Neural progenitor cell (in vitro differentiated cells): ENCODE data around the gene PRSS3. TPM values are rescaled to one million over a fixed set of nuclear protein-coding genes. Genes with fewer than 3 reads are reported as not detected.
"Not testable (repeated sequence)": the region's sequence is repeated elsewhere in the genome, so short reads cannot be mapped to it uniquely, and the experiment has no call there.

Experiments
- DNase-seq: peaks from one replicate; pipeline ENCODE4 v3.0.0-alpha.2; 2016; ENCODE audit warnings: low spot score
- H2AFZ ChIP-seq: fragments of 200-600 bp; sonication (generic); replicated peaks from 2 replicates; pipeline ENCODE4 v1.6.1; 2016; ENCODE audit warnings: antibody characterized with exemption
- H3F3A ChIP-seq: fragments of 200-600 bp; sonication (generic); 2 replicates; pipeline ENCODE4 v1.6.1; 2016; ENCODE audit warnings: antibody characterized with exemption, low read depth
- H3K27ac ChIP-seq: fragments of 200-600 bp; sonication (generic); 2 replicates; pipeline ENCODE4 v1.5.1; 2016; ENCODE audit warnings: mild to moderate bottlenecking
- H3K27me3 ChIP-seq: fragments of 200-600 bp; sonication (generic); 2 replicates; pipeline ENCODE4 v1.6.1; 2016; ENCODE audit warnings: mild to moderate bottlenecking, moderate library complexity
- H3K36me3 ChIP-seq: fragments of 200-600 bp; sonication (generic); 2 replicates; pipeline ENCODE4 v1.5.1; 2016
- H3K4me1 ChIP-seq: fragments of 200-600 bp; sonication (generic); 2 replicates; pipeline ENCODE4 v1.6.1; 2016; ENCODE audit warnings: mixed run types
- H3K4me2 ChIP-seq: fragments of 200-600 bp; sonication (generic); 2 replicates; pipeline ENCODE4 v1.6.1; 2016
- H3K4me3 ChIP-seq: fragments of 200-600 bp; sonication (generic); 2 replicates; pipeline ENCODE4 v1.5.1; 2016
- H3K79me2 ChIP-seq: fragments of 200-600 bp; sonication (generic); 2 replicates; pipeline ENCODE4 v1.6.1; 2016; ENCODE audit warnings: low read depth
- H3K9ac ChIP-seq: fragments of 200-600 bp; sonication (generic); 2 replicates; pipeline ENCODE4 v1.6.1; 2016
- H3K9me3 ChIP-seq: fragments of 200-600 bp; sonication (generic); 2 replicates; pipeline ENCODE4 v1.5.1; 2016; ENCODE audit warnings: low read depth
- H4K20me1 ChIP-seq: fragments of 200-600 bp; sonication (generic); 2 replicates; pipeline ENCODE4 v1.6.1; 2016; ENCODE audit warnings: low read depth
- H3K27ac Mint-ChIP-seq: 3 replicates; pipeline ENCODE4 v1.8.0; 2021; ENCODE audit warnings: mixed read lengths
- H3K27me3 Mint-ChIP-seq: 2 replicates; pipeline ENCODE4 v1.8.0; 2022; ENCODE audit warnings: low read depth, mild to moderate bottlenecking, inconsistent platforms, moderate library complexity, mixed read lengths; ENCODE audit not compliant: insufficient read depth
- H3K36me3 Mint-ChIP-seq: 3 replicates; pipeline ENCODE4 v1.8.0; 2021; ENCODE audit warnings: mixed read lengths
- H3K4me1 Mint-ChIP-seq: 3 replicates; pipeline ENCODE4 v1.8.0; 2021; ENCODE audit warnings: mixed read lengths
- H3K4me3 Mint-ChIP-seq: 3 replicates; pipeline ENCODE4 v1.8.0; 2021; ENCODE audit warnings: mild to moderate bottlenecking, moderate library complexity, mixed read lengths
- H3K9me3 Mint-ChIP-seq: 3 replicates; pipeline ENCODE4 v1.8.0; 2020; ENCODE audit warnings: mixed read lengths
- EZH2 ChIP-seq: fragments of 200-600 bp; sonication (generic); IDR thresholded peaks from 2 replicates; pipeline ENCODE4 v1.6.1; 2017; ENCODE audit warnings: antibody characterized with exemption, mild to moderate bottlenecking, moderate library complexity
- EZH2phosphoT487 ChIP-seq: fragments of 200-600 bp; sonication (generic); IDR thresholded peaks from 2 replicates; pipeline ENCODE4 v1.6.1; 2017; ENCODE audit warnings: antibody characterized with exemption
- total RNA-seq: library from RNA; depleted of rRNA; stranded (reverse); fragments of >200 nt; gene quantifications from 2 replicates; pipeline ENCODE4 v1.2.3, GENCODE V29; 2015; ENCODE audit warnings: low replicate concordance
- TF ChIP-seq, protein P1 (sequence below): fragments of 200-600 bp; sonication (generic); IDR thresholded peaks from 2 replicates; pipeline ENCODE4 v1.5.1; 2017; ENCODE audit warnings: antibody characterized with exemption, mild to moderate bottlenecking

PRSS3 gene
- total RNA-seq, 1 donor from 2014 or later: not detected

DNA sequence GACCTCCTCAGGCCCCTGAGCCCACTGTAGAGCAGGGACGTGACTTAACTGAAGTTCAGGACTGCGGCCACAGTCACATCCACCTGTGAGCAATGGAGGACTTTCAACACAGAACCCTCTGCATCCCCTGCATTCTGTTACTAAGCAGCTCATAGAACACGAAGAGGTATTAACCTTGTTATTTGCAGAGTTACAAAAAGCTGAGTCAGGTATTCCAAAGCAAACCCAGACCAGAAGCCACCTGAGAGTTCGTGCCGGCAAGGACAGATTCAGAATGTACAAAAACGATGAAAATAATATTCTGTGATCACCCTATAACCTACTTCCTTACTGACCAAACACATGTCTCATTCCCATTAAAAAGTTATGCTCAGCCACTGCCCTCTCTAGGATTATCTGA is 33.0 kb upstream of the PRSS3 start:
- no peaks in the 10 kb centered on the region for H3K36me3 Mint-ChIP-seq

DNA sequence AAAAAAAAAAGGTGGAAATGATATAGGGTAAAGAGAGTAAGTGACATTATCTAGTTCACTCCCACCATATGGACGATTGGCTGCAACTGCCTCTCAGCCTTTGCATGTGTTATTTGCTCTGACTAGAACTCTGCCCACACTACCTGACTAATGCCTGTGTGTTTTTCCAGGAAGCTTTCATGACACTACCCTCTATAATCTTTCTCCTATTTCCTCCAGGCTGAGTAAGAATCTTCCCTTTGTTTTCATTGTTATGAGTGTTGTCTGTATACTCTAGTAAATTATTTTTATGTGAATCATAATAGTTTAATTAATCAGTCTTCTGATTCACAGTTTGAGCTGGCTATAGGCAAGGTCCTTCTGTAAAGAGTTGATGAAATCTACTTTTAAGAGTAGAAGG is 31.7 kb upstream of the PRSS3 start:
- H3F3A ChIP-seq, H3K9me3 ChIP-seq, H2AFZ ChIP-seq, DNase-seq, H3K79me2 ChIP-seq, H3K27ac ChIP-seq, H3K4me3 Mint-ChIP-seq, H3K4me1 ChIP-seq, H3K36me3 Mint-ChIP-seq, H3K27me3 Mint-ChIP-seq, H3K27me3 ChIP-seq, H3K36me3 ChIP-seq, H3K9me3 Mint-ChIP-seq, H3K27ac Mint-ChIP-seq, H3K9ac ChIP-seq, H3K4me1 Mint-ChIP-seq, H3K4me3 ChIP-seq, H4K20me1 ChIP-seq, H3K4me2 ChIP-seq: not testable (repeated sequence)

More for the DNA sequence above, 33.0 kb upstream of the PRSS3 start:
- TF ChIP-seq, protein P1, sequence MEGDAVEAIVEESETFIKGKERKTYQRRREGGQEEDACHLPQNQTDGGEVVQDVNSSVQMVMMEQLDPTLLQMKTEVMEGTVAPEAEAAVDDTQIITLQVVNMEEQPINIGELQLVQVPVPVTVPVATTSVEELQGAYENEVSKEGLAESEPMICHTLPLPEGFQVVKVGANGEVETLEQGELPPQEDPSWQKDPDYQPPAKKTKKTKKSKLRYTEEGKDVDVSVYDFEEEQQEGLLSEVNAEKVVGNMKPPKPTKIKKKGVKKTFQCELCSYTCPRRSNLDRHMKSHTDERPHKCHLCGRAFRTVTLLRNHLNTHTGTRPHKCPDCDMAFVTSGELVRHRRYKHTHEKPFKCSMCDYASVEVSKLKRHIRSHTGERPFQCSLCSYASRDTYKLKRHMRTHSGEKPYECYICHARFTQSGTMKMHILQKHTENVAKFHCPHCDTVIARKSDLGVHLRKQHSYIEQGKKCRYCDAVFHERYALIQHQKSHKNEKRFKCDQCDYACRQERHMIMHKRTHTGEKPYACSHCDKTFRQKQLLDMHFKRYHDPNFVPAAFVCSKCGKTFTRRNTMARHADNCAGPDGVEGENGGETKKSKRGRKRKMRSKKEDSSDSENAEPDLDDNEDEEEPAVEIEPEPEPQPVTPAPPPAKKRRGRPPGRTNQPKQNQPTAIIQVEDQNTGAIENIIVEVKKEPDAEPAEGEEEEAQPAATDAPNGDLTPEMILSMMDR: no peak
- no peak for TF ChIP-seq EZH2
- no peak for TF ChIP-seq EZH2phosphoT487
- Mint-ChIP-seq H3K4me3 (no peak overlapping the region), H3K9me3 (no peaks in the 10 kb centered on the region), H3K4me1 (no peaks in the 10 kb centered on the region), H3K27ac (no peak overlapping the region), H3K27me3 (peaks cover 2% of the 10 kb centered on the region)
- Histone ChIP-seq H2AFZ (no peak overlapping the region), H3K27ac (no peak overlapping the region), H3K27me3 (no peaks in the 10 kb centered on the region), H3K79me2 (no peaks in the 10 kb centered on the region), H3K36me3 (no peaks in the 10 kb centered on the region), H3K4me3 (no peak overlapping the region), H4K20me1 (no peaks in the 10 kb centered on the region), H3K4me2 (no peak overlapping the region), H3K9ac (no peak overlapping the region), H3F3A (no peaks in the 10 kb centered on the region), H3K4me1 (no peaks in the 10 kb centered on the region), H3K9me3 (no peaks in the 10 kb centered on the region)
- no peak for DNase-seq

DNA sequence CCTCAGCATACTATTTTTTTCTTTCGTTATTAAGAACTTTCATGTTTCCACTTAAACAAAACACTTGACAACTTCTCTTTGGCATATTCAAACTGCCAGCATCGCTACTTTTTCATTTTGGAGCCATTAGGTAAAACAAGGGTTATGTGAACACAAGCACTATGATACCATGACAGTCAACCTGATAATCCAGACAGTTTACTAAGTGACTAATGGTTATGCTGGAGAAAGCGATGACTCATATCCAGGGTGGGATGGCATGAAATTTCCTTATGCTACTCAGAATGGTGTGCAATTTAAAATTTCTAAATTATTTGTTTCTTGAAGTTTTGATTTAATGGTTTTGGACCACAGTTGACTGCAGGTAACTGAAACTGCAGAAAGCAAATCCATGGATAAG is 29.9 kb upstream of the PRSS3 start:
- Histone ChIP-seq H3K4me3 (no peak overlapping the region), H3K4me1 (no peaks in the 10 kb centered on the region), H3K27ac (no peak overlapping the region), H3F3A (no peaks in the 10 kb centered on the region), H3K27me3 (no peaks in the 10 kb centered on the region), H3K79me2 (no peaks in the 10 kb centered on the region), H4K20me1 (no peaks in the 10 kb centered on the region), H3K36me3 (no peaks in the 10 kb centered on the region), H3K9ac (no peak overlapping the region), H3K4me2 (no peak overlapping the region), H3K9me3 (no peaks in the 10 kb centered on the region), H2AFZ (no peak overlapping the region)
- H3K9me3 Mint-ChIP-seq: no peaks in the 10 kb centered on the region
- TF ChIP-seq, protein P1: no peak
- no peak for TF ChIP-seq EZH2phosphoT487
- DNase-seq: no peak
- H3K4me3 Mint-ChIP-seq: no peak overlapping the region
- H3K27ac Mint-ChIP-seq: no peak overlapping the region
- H3K36me3 Mint-ChIP-seq: no peaks in the 10 kb centered on the region
- H3K27me3 Mint-ChIP-seq: no peaks in the 10 kb centered on the region
- no peaks in the 10 kb centered on the region for H3K4me1 Mint-ChIP-seq

DNA sequence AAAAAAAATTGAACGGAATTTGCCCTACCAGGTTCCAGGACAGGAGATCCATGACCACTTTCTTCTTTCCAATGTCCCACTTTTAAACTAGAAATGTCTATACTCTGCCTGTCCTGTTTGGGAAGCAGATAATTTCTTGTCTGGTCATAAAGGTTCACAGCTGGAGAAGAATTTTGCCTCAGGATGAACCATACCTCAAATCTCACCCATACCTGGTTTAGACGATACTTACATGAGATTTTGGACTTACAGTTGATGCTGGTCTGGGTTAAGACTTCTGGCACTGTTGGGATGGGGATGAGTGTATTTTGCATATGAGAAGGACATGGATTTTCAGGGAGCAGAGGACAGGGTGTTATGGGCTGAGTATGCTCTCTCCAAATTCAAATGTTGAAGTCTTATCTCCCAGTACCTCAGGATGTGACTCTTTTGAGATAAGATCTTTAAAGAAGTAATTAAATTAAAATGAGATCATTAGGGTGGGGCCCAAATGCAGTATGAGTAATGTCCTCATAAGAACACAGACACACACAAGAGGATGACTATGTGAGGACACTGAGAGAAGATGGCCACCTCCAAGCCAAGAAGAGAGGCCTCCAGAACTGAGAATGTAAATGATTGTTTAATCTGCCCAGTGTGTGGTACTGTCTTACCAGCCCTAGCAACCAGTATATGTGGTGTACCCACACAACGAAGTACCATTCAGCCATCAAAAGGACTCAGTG is 25.0 kb upstream of the PRSS3 start:
- not testable (repeated sequence) for H3K4me3 Mint-ChIP-seq, H3K27ac ChIP-seq, H2AFZ ChIP-seq, H3K9ac ChIP-seq, H3K9me3 ChIP-seq, H3K79me2 ChIP-seq, H3K9me3 Mint-ChIP-seq, H3K4me3 ChIP-seq, H3K4me2 ChIP-seq, H3K27ac Mint-ChIP-seq, H4K20me1 ChIP-seq, H3K27me3 Mint-ChIP-seq, H3K36me3 ChIP-seq, H3K27me3 ChIP-seq, H3F3A ChIP-seq, DNase-seq, H3K36me3 Mint-ChIP-seq, H3K4me1 ChIP-seq, H3K4me1 Mint-ChIP-seq

DNA sequence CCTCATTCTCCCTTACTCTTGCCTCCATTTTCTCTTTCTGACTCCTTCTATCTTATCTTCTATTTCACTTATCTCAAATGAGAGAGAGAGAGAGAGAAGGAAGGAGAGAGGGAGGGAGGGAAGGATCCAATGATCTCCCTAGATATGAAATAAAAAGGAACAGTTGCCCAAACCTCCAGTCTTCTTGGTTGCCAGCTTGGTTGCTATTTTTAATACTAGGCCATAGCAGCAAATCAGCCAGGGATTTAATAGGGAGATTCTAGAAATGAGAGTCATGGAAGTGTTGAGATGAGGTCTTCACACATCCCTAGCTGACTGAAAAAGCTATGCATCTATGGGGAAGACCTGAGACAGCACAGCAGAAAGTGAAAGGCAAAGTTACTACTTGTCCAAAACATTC is 22.2 kb upstream of the PRSS3 start:
- H3K36me3 Mint-ChIP-seq, H3K4me1 ChIP-seq, H3K27me3 Mint-ChIP-seq, H3K27me3 ChIP-seq, H3K27ac ChIP-seq, H3F3A ChIP-seq, H3K4me3 ChIP-seq, H3K79me2 ChIP-seq, H3K9ac ChIP-seq, H3K4me2 ChIP-seq, H3K4me1 Mint-ChIP-seq, H3K9me3 Mint-ChIP-seq, H4K20me1 ChIP-seq, H3K36me3 ChIP-seq, H3K4me3 Mint-ChIP-seq, DNase-seq, H3K27ac Mint-ChIP-seq, H3K9me3 ChIP-seq: not testable (repeated sequence)
- H2AFZ ChIP-seq: peak overlapping the region; percentile 3

DNA sequence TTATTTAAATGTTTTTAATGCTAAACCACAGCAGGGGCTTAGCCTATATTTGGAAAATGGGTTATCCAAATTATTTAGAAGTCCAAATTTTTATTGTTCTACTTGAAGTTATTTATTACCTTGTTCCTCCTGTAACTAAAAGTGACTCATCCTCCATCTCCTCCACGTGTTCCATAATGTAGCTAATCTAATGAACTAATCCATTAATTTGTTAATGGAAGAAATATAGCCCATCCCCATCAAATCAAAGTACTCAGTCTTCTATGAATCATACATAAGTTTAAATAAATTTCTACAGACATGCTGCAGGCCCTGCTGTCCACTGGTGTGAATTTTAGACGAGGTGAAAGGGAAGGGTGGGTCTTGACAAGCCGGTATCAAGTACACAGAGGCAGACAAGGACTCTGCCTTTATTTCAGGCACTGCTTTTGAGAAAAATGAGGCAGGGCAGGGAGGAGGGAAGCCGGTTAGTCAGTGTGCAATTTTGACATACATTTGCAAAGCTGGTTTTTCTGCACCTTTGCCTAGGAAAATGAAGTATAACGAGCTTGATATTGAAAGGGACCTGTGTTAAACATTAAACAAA is 21.2 kb upstream of the PRSS3 start:
- H3K9me3 ChIP-seq, H3K79me2 ChIP-seq, H3K9me3 Mint-ChIP-seq, H3K4me3 ChIP-seq, H3K27me3 ChIP-seq, H3K27ac Mint-ChIP-seq, H3K4me2 ChIP-seq, H3K36me3 Mint-ChIP-seq, H2AFZ ChIP-seq, H3K9ac ChIP-seq, H4K20me1 ChIP-seq, H3F3A ChIP-seq, H3K4me1 ChIP-seq, H3K27me3 Mint-ChIP-seq, H3K4me1 Mint-ChIP-seq, H3K27ac ChIP-seq, H3K36me3 ChIP-seq, DNase-seq, H3K4me3 Mint-ChIP-seq: not testable (repeated sequence)
